Hepatocyte (in vitro differentiated cells): ENCODE data around the gene FMNL1. TPM values are rescaled to one million over a fixed set of nuclear protein-coding genes. Genes with fewer than 3 reads are reported as not detected.

ENCODE experiments used
- DNase-seq: peaks from one replicate; pipeline ENCODE4 v3.0.0-alpha.2; 2016; ENCODE audit warnings: low spot score
- H2AFZ ChIP-seq: fragments of 200-600 bp; sonication (generic); 2 replicates; pipeline ENCODE4 v1.6.0; 2016; ENCODE audit warnings: antibody characterized with exemption, mild to moderate bottlenecking
- H3K27ac ChIP-seq: fragments of 200-600 bp; sonication (generic); 2 replicates; pipeline ENCODE4 v1.5.1; 2016; ENCODE audit warnings: mild to moderate bottlenecking
- H3K27me3 ChIP-seq: fragments of 200-600 bp; sonication (generic); 2 replicates; pipeline ENCODE4 v1.6.1; 2016
- H3K36me3 ChIP-seq: fragments of 200-600 bp; sonication (generic); replicated peaks from 2 replicates; pipeline ENCODE4 v1.5.1; 2016; ENCODE audit warnings: low read depth; ENCODE audit not compliant: insufficient read depth
- H3K4me1 ChIP-seq: fragments of 200-600 bp; sonication (generic); 2 replicates; pipeline ENCODE4 v1.5.1; 2016; ENCODE audit warnings: mild to moderate bottlenecking, moderate library complexity; ENCODE audit not compliant: insufficient read depth
- H3K4me2 ChIP-seq: fragments of 200-600 bp; sonication (generic); 2 replicates; pipeline ENCODE4 v1.6.0; 2016
- H3K4me3 ChIP-seq: fragments of 200-600 bp; sonication (generic); 2 replicates; pipeline ENCODE4 v1.5.1; 2016; ENCODE audit warnings: mild to moderate bottlenecking
- H3K79me2 ChIP-seq: fragments of 200-600 bp; sonication (generic); 2 replicates; pipeline ENCODE4 v1.6.0; 2017; ENCODE audit warnings: mild to moderate bottlenecking
- H3K9me2 ChIP-seq: fragments of 200-600 bp; sonication (generic); replicated peaks from 2 replicates; pipeline ENCODE4 v1.6.0; 2017; ENCODE audit warnings: mild to moderate bottlenecking; ENCODE audit not compliant: insufficient read depth
- H3K9me3 ChIP-seq: fragments of 200-600 bp; sonication (generic); 2 replicates; pipeline ENCODE4 v1.5.1; 2016; ENCODE audit warnings: low read depth, mild to moderate bottlenecking
- H4K20me1 ChIP-seq: fragments of 200-600 bp; sonication (generic); 2 replicates; pipeline ENCODE4 v1.6.0; 2016; ENCODE audit warnings: mild to moderate bottlenecking; ENCODE audit not compliant: insufficient read depth, poor library complexity, severe bottlenecking
- EZH2 ChIP-seq: fragments of 200-600 bp; sonication (generic); IDR thresholded peaks from 2 replicates; pipeline ENCODE4 v1.6.1; 2016; ENCODE audit warnings: antibody characterized with exemption, mild to moderate bottlenecking, borderline replicate concordance
- EZH2phosphoT487 ChIP-seq: fragments of 200-600 bp; sonication (generic); IDR thresholded peaks from one replicate; pipeline ENCODE4 v1.6.1; 2018; ENCODE audit warnings: antibody characterized with exemption, mild to moderate bottlenecking, low read depth, moderate library complexity; ENCODE audit not compliant: unreplicated experiment, severe bottlenecking
- WGBS: methylation state at CpG from one replicate; pipeline ENCODE4 v1.1.6; 2016; ENCODE audit warnings: low lambda C conversion rate; ENCODE audit errors: missing lambda C conversion rate; 5-methylcytosine and 5-hydroxymethylcytosine counted together
- polyA plus RNA-seq: library from polyadenylated mRNA; unstranded; fragments of >200 nt; fragmentation: Nextera tagmentation; extraction: Ambion mirVana; gene quantifications from 2 replicates; pipeline ENCODE4 v1.2.1, GENCODE V29; 2016
- total RNA-seq: library from RNA; depleted of rRNA; stranded (reverse); fragments of >200 nt; gene quantifications from 2 replicates; pipeline ENCODE4 v1.2.3, GENCODE V29; 2014
- TF ChIP-seq, protein P1 (sequence below): fragments of 200-600 bp; sonication (generic); IDR thresholded peaks from 2 replicates; pipeline ENCODE4 v1.5.1; 2016; ENCODE audit warnings: antibody characterized with exemption, mild to moderate bottlenecking; ENCODE audit not compliant: poor library complexity

The FMNL1 gene
- total and polyA plus RNA-seq, 2 experiments from 2014 or later = 0.30 to 1.2 TPM

DNA sequence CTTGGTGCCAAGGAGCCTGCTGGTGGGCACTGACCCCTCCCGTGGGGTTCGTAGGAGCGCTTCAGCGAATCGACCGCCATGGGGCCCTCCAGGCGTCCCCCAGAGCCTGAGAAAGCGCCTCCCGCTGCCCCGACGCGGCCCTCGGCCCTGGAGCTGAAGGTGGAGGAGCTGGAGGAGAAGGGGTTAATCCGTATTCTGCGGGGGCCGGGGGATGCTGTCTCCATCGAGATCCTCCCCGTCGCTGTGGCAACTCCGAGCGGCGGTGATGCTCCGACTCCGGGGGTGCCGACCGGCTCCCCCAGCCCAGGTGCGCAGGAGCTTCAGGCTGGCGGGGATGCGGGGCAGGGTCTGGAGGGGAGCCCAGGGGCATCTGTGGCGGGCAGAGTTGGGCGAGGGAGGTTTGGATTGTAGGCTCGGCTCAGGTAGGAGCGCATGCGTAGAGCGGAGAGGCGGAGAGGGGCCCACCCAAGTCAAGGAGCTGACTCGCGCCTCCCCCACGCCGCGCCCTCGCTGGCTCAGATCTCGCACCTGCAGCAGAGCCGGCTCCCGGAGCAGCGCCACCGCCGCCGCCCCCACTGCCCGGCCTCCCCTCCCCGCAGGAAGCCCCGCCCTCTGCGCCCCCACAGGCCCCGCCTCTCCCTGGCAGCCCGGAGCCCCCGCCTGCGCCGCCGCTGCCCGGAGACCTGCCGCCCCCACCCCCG, 19.8 kb downstream of the FMNL1 start:
- Histone ChIP-seq H3K4me1 (peaks cover 11% of the 10 kb centered on the region), H3K9me2 (no peaks in the 10 kb centered on the region), H2AFZ (peak overlapping the region; percentile 68), H3K36me3 (no peaks in the 10 kb centered on the region), H3K27me3 (peaks cover 22% of the 10 kb centered on the region), H3K27ac (no peak overlapping the region), H3K4me2 (peak overlapping the region; percentile 97), H3K9me3 (no peaks in the 10 kb centered on the region), H3K79me2 (no peaks in the 10 kb centered on the region), H4K20me1 (no peaks in the 10 kb centered on the region), H3K4me3 (peak overlapping the region; percentile 58)
- TF ChIP-seq, protein P1, sequence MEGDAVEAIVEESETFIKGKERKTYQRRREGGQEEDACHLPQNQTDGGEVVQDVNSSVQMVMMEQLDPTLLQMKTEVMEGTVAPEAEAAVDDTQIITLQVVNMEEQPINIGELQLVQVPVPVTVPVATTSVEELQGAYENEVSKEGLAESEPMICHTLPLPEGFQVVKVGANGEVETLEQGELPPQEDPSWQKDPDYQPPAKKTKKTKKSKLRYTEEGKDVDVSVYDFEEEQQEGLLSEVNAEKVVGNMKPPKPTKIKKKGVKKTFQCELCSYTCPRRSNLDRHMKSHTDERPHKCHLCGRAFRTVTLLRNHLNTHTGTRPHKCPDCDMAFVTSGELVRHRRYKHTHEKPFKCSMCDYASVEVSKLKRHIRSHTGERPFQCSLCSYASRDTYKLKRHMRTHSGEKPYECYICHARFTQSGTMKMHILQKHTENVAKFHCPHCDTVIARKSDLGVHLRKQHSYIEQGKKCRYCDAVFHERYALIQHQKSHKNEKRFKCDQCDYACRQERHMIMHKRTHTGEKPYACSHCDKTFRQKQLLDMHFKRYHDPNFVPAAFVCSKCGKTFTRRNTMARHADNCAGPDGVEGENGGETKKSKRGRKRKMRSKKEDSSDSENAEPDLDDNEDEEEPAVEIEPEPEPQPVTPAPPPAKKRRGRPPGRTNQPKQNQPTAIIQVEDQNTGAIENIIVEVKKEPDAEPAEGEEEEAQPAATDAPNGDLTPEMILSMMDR = no peak
- TF ChIP-seq EZH2 = peak; percentile 34
- 3% methylated on average over 29 of the region's 62 CpGs for WGBS
- peak; percentile 81 for DNase-seq

DNA sequence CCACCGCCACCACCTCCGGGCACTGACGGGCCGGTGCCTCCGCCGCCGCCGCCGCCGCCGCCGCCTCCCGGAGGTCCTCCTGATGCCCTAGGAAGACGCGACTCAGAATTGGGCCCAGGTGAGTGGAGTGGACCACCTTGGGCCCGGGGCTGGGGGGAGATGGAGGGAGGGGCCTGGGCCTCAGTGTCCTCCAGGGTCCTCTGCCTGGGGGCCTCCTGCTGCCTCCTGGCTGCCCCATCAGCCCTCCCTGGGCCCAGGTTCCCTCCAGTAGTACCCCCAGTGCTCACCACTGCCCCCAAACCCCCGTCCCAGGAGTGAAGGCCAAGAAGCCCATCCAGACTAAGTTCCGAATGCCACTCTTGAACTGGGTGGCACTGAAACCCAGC, 20.3 kb downstream of the FMNL1 start:
- TF ChIP-seq EZH2phosphoT487 = no peak
- TF ChIP-seq, protein P1 = no peak
- no peak for TF ChIP-seq EZH2
- Histone ChIP-seq H3K36me3 (no peaks in the 10 kb centered on the region), H2AFZ (no peak overlapping the region), H3K4me2 (peak overlapping the region; percentile 97), H3K4me3 (no peak overlapping the region), H3K27ac (no peak overlapping the region), H3K79me2 (no peaks in the 10 kb centered on the region), H4K20me1 (no peaks in the 10 kb centered on the region), H3K4me1 (peaks cover 16% of the 10 kb centered on the region), H3K9me3 (no peaks in the 10 kb centered on the region), H3K27me3 (peaks cover 22% of the 10 kb centered on the region), H3K9me2 (no peaks in the 10 kb centered on the region)
- DNase-seq = no peak
- 59% methylated on average over 2 of the region's 18 CpGs for WGBS

DNA sequence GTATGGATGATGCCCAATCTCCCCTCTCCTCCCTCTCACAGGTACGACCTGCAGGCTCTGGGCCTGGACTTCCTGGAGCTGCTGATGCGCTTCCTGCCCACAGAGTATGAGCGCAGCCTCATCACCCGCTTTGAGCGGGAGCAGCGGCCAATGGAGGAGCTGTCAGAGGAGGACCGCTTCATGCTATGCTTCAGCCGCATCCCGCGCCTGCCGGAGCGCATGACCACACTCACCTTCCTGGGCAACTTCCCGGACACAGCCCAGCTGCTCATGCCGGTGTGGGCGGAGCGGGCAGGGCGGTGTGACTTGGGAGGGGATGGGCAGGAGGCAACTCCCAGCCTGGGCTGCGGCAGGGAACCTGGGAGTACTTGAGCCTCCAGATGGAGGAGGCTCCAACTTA, 22.1 kb downstream of the FMNL1 start:
- TF ChIP-seq EZH2phosphoT487 (no peak), EZH2 (no peak)
- TF ChIP-seq, protein P1 = no peak
- Histone ChIP-seq H3K4me3 (no peak overlapping the region), H4K20me1 (no peaks in the 10 kb centered on the region), H3K79me2 (peaks cover 2% of the 10 kb centered on the region), H3K27me3 (peaks cover 22% of the 10 kb centered on the region), H2AFZ (no peak overlapping the region), H3K9me3 (no peaks in the 10 kb centered on the region), H3K36me3 (no peaks in the 10 kb centered on the region), H3K27ac (no peak overlapping the region), H3K9me2 (no peaks in the 10 kb centered on the region), H3K4me2 (no peak overlapping the region), H3K4me1 (peaks cover 18% of the 10 kb centered on the region)
- no peak for DNase-seq
- 87% methylated on average over 18 of the region's 18 CpGs for WGBS
